GM12875 (cell line): ENCODE measurements around the gene APOBEC3B.
"Not testable (repeated sequence)": the region's sequence is repeated elsewhere in the genome, so short reads cannot be mapped to it uniquely, and the experiment has no call there.

Source experiments
- H3K4me3 ChIP-seq: one replicate; pipeline ENCODE4 v1.5.1; 2011; ENCODE audit warnings: low read depth, low read length, control low read depth
- CTCF ChIP-seq: IDR thresholded peaks from 2 replicates; pipeline ENCODE4 v1.5.1; 2011; ENCODE audit warnings: low read depth, mild to moderate bottlenecking, control low read depth, inconsistent platforms, low read length, moderate library complexity, borderline replicate concordance; ENCODE audit not compliant: insufficient read depth

APOBEC3B gene

DNA sequence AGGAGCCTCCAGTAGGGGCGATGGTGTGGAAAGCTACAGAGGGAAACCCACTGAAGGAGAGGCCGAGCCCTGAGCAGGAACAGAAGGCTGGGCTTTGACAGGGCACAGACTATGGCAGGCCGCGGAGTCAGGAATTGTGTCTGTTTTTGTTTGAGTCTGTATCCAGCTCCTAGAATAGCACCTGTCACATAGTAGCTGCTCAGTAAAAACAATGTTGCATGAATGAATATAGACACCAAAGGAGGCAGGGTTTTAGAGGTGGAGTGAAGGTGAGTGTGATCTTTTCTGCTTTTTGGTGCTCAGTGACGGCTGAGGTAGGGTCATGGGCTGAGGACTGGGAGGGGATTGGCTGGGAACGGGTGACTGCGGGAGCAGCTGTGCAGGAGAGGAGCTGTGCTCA, 43.2 kb upstream of the APOBEC3B start:
- no peak for TF ChIP-seq CTCF
- no peak overlapping the region for H3K4me3 ChIP-seq

DNA sequence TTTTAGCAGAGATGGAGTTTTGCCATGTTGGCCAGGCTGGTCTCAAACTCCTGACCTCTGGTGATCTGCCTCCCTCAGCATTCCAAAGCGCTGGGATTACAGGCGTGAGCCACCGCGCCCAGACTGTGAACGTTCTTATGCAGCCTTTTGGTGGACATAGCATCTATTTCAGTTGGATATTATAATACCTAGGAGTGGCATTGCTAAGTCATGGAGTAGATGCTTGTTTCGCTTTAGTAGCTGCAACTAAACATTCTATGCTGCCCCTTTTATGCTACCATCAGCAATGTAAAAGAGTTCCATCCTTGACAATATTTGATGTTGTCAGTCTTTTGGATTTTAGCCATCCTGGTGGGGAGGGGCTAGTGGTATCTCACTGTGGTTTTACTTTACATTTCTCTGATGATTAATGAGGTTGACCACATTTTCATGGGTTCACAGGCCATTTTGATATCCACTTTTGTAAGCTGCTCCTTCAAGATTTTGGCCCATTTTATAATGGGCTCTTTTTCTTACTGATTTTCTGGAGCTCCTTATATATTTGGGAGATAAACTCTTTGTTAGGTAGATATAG, 41.2 kb upstream of the APOBEC3B start:
- H3K4me3 ChIP-seq = no peak overlapping the region
- TF ChIP-seq CTCF = no peak

GRCh38 chr22:38941488-38941987, 40.6 kb upstream of the APOBEC3B start:
- no peak for TF ChIP-seq CTCF
- H3K4me3 ChIP-seq = peak overlapping the region; percentile 6

- TF ChIP-seq CTCF = no peak
- no peak overlapping the region for H3K4me3 ChIP-seq
Observed at GRCh38 chr22:38942702-38943101, 39.4 kb upstream of the APOBEC3B start.

- TF ChIP-seq CTCF = peak; percentile 40; the same call in 1 of the 2 replicates
- no peak overlapping the region for H3K4me3 ChIP-seq
Observed at GRCh38 chr22:38943201-38943600, 38.9 kb upstream of the APOBEC3B start.

GRCh38 chr22:38943882-38944281, 38.3 kb upstream of the APOBEC3B start:
- no peak for TF ChIP-seq CTCF
- no peak overlapping the region for H3K4me3 ChIP-seq

DNA sequence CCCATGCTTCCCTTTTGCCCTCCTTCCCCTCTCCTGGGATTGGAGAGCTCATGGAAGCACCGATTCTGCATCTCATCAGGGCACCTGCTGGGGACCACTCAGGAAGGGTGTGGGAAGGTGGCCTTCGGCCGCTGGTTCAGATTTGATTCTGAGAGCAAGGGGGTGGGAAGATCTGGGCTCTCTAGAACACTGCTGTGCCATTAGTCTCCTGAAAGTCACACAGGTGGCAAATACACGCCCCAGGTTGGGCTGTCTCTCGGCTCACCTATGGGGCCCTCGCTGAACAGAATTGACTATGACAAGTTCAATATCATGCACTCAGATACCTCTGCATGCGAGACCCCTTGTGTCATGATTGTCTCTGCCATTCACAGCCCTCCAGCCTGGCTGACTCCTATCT, 37.5 kb upstream of the APOBEC3B start:
- no peak for TF ChIP-seq CTCF
- no peak overlapping the region for H3K4me3 ChIP-seq

- not testable (repeated sequence) for H3K4me3 ChIP-seq
Observed at GRCh38 chr22:38945706-38946338, 36.3 kb upstream of the APOBEC3B start.
